GM23248 (cell line): ENCODE results near the gene GPA33.

ENCODE experiments used
- EZH2 ChIP-seq: fragments of 200-600 bp; sonication (generic); IDR thresholded peaks from 2 replicates; pipeline ENCODE4 v1.6.1; 2018; ENCODE audit warnings: antibody characterized with exemption, mild to moderate bottlenecking; ENCODE audit not compliant: insufficient read depth, poor library complexity, severe bottlenecking
- EZH2phosphoT487 ChIP-seq: fragments of 200-600 bp; sonication (generic); IDR thresholded peaks from 2 replicates; pipeline ENCODE4 v1.6.1; 2018; ENCODE audit warnings: antibody characterized with exemption, moderate library complexity, mild to moderate bottlenecking, low read depth; ENCODE audit not compliant: insufficient read depth

DNA sequence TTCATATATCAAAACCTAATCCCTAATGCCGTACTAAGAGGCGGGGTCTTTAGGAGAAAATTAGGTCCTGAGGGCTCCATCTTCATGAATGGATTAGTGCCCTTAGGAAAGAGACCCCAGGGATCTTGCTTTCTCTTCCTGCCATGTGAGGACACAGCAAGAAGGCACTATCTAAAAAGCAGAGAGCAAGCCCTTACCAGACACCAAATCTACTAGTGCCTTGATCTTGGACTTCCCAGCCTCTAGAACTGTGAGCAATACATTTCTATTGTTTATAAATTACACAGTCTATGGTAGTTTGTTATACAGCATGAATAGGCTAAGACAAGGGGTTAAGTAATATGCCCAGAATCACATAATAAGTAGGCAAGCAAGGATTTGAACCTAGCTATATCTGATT, 46.6 kb upstream of the GPA33 start:
- TF ChIP-seq EZH2phosphoT487, result no peak
- TF ChIP-seq EZH2, result no peak
